GM12878 (cell line): ENCODE measurements around the gene SLC35E1. TPM values are rescaled to one million over a fixed set of nuclear protein-coding genes. Genes with fewer than 3 reads are reported as not detected.

ENCODE experiments used
- ATAC-seq: fragments of 200-7000 bp; cut with Tn5 transposase; 3 replicates; pipeline ENCODE4 v1.9.1; 2020; ENCODE audit warnings: mild to moderate bottlenecking, moderate library complexity
- BruUV-seq: library from RNA; stranded (reverse); fragments of 400-500 nt; replicated peaks from 2 replicates; lab custom pipeline; 2021; lab: Mats Ljungman, UMichigan
- CTCF ChIA-PET: fragments of 300-600 bp; sonication (Branson Sonifier 250); formaldehyde crosslinking; extraction: SDS; loops from one replicate; lab custom pipeline; 2021; ENCODE audit warnings: inconsistent platforms; lab: Yijun Ruan, JAX
- POLR2A ChIA-PET: fragments of 350-600 bp; formaldehyde crosslinking; extraction: SDS; loops from one replicate; lab custom pipeline; 2021; ENCODE audit warnings: inconsistent platforms; lab: Charles Lee
- RAD21 ChIA-PET: fragments of 300-600 bp; sonication (Branson Sonifier 250); formaldehyde crosslinking; loops from one replicate; lab custom pipeline; 2023; ENCODE audit warnings: antibody characterized with exemption; ENCODE audit not compliant: unreplicated experiment; lab: Charles Lee
- SMC1A ChIA-PET: fragments of 300-600 bp; sonication (Branson Sonifier 250); formaldehyde crosslinking; loops from one replicate; lab custom pipeline; 2023; ENCODE audit not compliant: unreplicated experiment, uncharacterized antibody; lab: Charles Lee
- DNase-seq: peaks from one replicate; pipeline ENCODE4 v3.0.0-alpha.2; 2011; ENCODE audit warnings: low read depth, low spot score
- FAIRE-seq: peaks from 3 replicates; lab custom pipeline; 2011; peaks lifted over from hg19 to GRCh38; lab: Jason Lieb, UNC
- H2AFZ ChIP-seq: 2 replicates; pipeline ENCODE4 v1.6.0; 2011; ENCODE audit warnings: low read depth, low read length, control low read depth; ENCODE audit not compliant: control insufficient read depth
- H3K27ac ChIP-seq: 2 replicates; pipeline ENCODE4 v1.5.1; 2011; ENCODE audit warnings: control low read depth; ENCODE audit not compliant: control insufficient read depth, insufficient read depth
- H3K27me3 ChIP-seq, 2 experiments: replicated peaks in 1 of 2; 2 replicates each; pipeline versions ENCODE4 v1.6.0 to v1.6.1; 2011; ENCODE audit warnings: low read length in 1 of 2; ENCODE audit not compliant: control insufficient read depth in 2 of 2, insufficient read depth in 2 of 2
- H3K36me3 ChIP-seq, 2 experiments: 2 replicates each; pipeline ENCODE4 v1.5.1; 2011; ENCODE audit warnings: low read length in 1 of 2; ENCODE audit not compliant: control insufficient read depth in 2 of 2, insufficient read depth in 2 of 2
- H3K4me1 ChIP-seq: 2 replicates; pipeline ENCODE4 v1.6.1; 2011; ENCODE audit warnings: mild to moderate bottlenecking, low read length, moderate library complexity, mixed read lengths; ENCODE audit not compliant: control insufficient read depth, insufficient read depth
- H3K4me2 ChIP-seq: 2 replicates; pipeline ENCODE4 v1.6.0; 2011; ENCODE audit warnings: control low read depth; ENCODE audit not compliant: control insufficient read depth, insufficient read depth
- H3K4me3 ChIP-seq: fragments of 200-600 bp; sonication (generic); 2 replicates; pipeline ENCODE4 v1.5.1; 2016
- H3K79me2 ChIP-seq: 2 replicates; pipeline ENCODE4 v1.6.0; 2011; ENCODE audit warnings: low read length; ENCODE audit not compliant: control insufficient read depth, insufficient read depth
- H3K9ac ChIP-seq: 2 replicates; pipeline ENCODE4 v1.8.0; 2011; ENCODE audit warnings: low read length, control low read depth, mixed read lengths; ENCODE audit not compliant: control insufficient read depth, insufficient read depth
- H3K9me3 ChIP-seq: replicated peaks from 3 replicates; pipeline ENCODE4 v1.5.1; 2011; ENCODE audit warnings: mild to moderate bottlenecking, low read length; ENCODE audit not compliant: control insufficient read depth, insufficient read depth
- H4K20me1 ChIP-seq: 2 replicates; pipeline ENCODE4 v1.6.0; 2011; ENCODE audit not compliant: control insufficient read depth, insufficient read depth
- ATF7 ChIP-seq: fragments of 450-650 bp; IDR thresholded peaks from 2 replicates; pipeline ENCODE4 v1.6.1; 2016; ENCODE audit warnings: low read depth, mild to moderate bottlenecking
- CBX3 ChIP-seq: fragments of 200-600 bp; sonication (generic); IDR thresholded peaks from 2 replicates; pipeline ENCODE4 v1.6.1; 2016; ENCODE audit warnings: low read depth, borderline replicate concordance
- EED ChIP-seq: sonication (generic); IDR thresholded peaks from 2 replicates; pipeline ENCODE4 v1.6.1; 2016; ENCODE audit warnings: antibody characterized with exemption, low read depth
- FOXK2 ChIP-seq: fragments of 450-650 bp; IDR thresholded peaks from 2 replicates; pipeline ENCODE4 v1.6.1; 2017; ENCODE audit warnings: mild to moderate bottlenecking, moderate library complexity
- FOXM1 ChIP-seq: IDR thresholded peaks from 2 replicates; pipeline ENCODE4 v1.6.1; 2012; ENCODE audit warnings: low read depth, mild to moderate bottlenecking, inconsistent platforms, low read length, moderate library complexity
- NFYA ChIP-seq: IDR thresholded peaks from 2 replicates; pipeline ENCODE4 v1.6.1; 2011; ENCODE audit warnings: low read depth, mild to moderate bottlenecking, low read length, improper control_type of control experiment, borderline replicate concordance
- RB1 ChIP-seq: fragments of 450-650 bp; formaldehyde crosslinking; IDR thresholded peaks from 2 replicates; pipeline ENCODE4 v1.6.1; 2017; ENCODE audit warnings: mild to moderate bottlenecking, borderline replicate concordance
- RFX5 ChIP-seq: IDR thresholded peaks from 2 replicates; pipeline ENCODE4 v1.6.1; 2011; ENCODE audit warnings: low read depth, low read length, improper control_type of control experiment
- SIN3A ChIP-seq: IDR thresholded peaks from 2 replicates; pipeline ENCODE4 v1.6.1; 2012; ENCODE audit warnings: low read depth, low read length, improper control_type of control experiment
- STAT1 ChIP-seq: fragments of 450-650 bp; conservative IDR thresholded peaks from 2 replicates; pipeline ENCODE4 v1.6.1; 2014; ENCODE audit warnings: antibody characterized with exemption, mild to moderate bottlenecking
- TAF1 ChIP-seq: IDR thresholded peaks from 2 replicates; pipeline ENCODE4 v1.6.1; 2011; ENCODE audit warnings: mild to moderate bottlenecking, low read depth, low read length, borderline replicate concordance
- TCF12 ChIP-seq: IDR thresholded peaks from 2 replicates; pipeline ENCODE4 v1.6.1; 2011; ENCODE audit warnings: low read depth, mild to moderate bottlenecking, low read length
- WRNIP1 ChIP-seq: IDR thresholded peaks from 2 replicates; pipeline ENCODE4 v1.6.1; 2011; ENCODE audit warnings: low read depth, low read length, improper control_type of control experiment, borderline replicate concordance
- WGBS: methylation state at CpG from one replicate; pipeline ENCODE4 v1.1.6; 2016; ENCODE audit warnings: low lambda C conversion rate; ENCODE audit not compliant: insufficient replicate concordance, insufficient coverage; ENCODE audit errors: missing lambda C conversion rate; 5-methylcytosine and 5-hydroxymethylcytosine counted together
- in situ Hi-C: fragments of 300-500 bp; cut with MboI; formaldehyde crosslinking; loops from 9 replicates; pipeline ENCODE4 v1.14.3; 2018; ENCODE audit warnings: mixed read lengths
- intact Hi-C: fragments of 100-400 bp; cut with micrococcal nuclease; formaldehyde crosslinking; loops from one replicate; pipeline ENCODE4 v1.14.2; 2022; ENCODE audit not compliant: unreplicated experiment
- polyA plus RNA-seq, 11 experiments: library from polyadenylated mRNA; depleted of rRNA in 4 of 11; unstranded in 6 of 11; stranded (reverse) in 5 of 11; fragments of >200 nt; fragmentation: Nextera tagmentation in 4 of 11; fragmentation: Illumina TruSeq in 1 of 11; extraction: Ambion mirVana in 4 of 11; extraction: Trizol in 1 of 11; gene quantifications; 1 replicate in 1 of 11; 2 replicates in 10 of 11; pipeline versions ENCODE4 v1.2.1 to v1.2.3, GENCODE V29; 2011 to 2016; ENCODE audit warnings: inconsistent platforms in 2 of 11, missing spikeins in 2 of 11, low read depth in 1 of 11
- total RNA-seq, 4 experiments: library from RNA; depleted of rRNA in 3 of 4; stranded (reverse); fragments of >200 nt in 3 of 4; fragmentation: Illumina TruSeq in 1 of 4; extraction: Trizol in 1 of 4; gene quantifications; 2 replicates each; pipeline versions ENCODE4 v1.2.1 to v1.2.3, GENCODE V29; 2013 to 2021
- TF ChIP-seq, protein P1 (sequence below): fragments of 450-650 bp; IDR thresholded peaks from 2 replicates; pipeline ENCODE4 v1.6.1; 2017; ENCODE audit warnings: borderline replicate concordance
- TF ChIP-seq, protein P2 (sequence below): IDR thresholded peaks from 2 replicates; pipeline ENCODE4 v1.6.1; 2012; ENCODE audit warnings: mild to moderate bottlenecking, low read depth, low read length
- TF ChIP-seq, protein P3 (sequence below): fragments of 450-650 bp; IDR thresholded peaks from 2 replicates; pipeline ENCODE4 v1.6.1; 2017; ENCODE audit warnings: mild to moderate bottlenecking, moderate library complexity

Gene SLC35E1
- total and polyA plus RNA-seq, 10 of the 15 experiments (the other 5 are each of a cell fraction or from before 2014, with no cell fraction given) = 11.3 to 37.7 (median 22.1) TPM

DNA sequence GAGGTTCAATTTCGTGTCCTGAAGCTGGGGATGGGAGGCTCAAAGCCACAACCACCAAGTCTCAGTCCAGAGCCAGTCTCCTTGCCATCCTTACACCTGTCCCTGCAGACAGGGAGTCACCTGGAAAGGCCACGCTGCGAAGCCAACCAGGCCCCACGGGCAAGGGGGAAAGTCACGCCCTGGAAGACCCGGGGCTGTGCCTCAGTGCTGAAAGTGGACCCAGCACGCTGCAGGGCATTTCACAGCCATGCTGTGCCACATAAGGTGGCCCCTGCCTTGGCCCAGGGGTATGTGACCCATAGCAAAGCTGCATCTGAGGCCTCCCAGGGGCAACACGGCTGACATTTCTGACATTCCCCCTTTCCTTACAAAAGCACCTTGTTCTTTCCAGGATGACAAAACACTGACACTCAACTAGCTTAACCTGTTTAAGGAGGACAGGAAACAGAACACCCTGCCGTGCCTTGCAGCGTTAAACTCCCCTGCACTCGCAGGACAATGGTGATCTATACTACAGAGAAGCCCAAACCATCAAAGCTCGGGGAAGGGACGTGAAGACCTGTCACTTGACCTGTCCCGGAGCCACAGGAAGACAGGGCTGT, 44.8 kb downstream of the SLC35E1 start:
- H3K27me3 ChIP-seq = no peaks in the 10 kb centered on the region
- DNase-seq (no peak), FAIRE-seq (no peak), ATAC-seq (no peak)
- H3K9me3 ChIP-seq = no peaks in the 10 kb centered on the region
- no peaks in the 10 kb centered on the region for H4K20me1 ChIP-seq
- H3K27ac ChIP-seq = no peak overlapping the region
- H3K36me3 ChIP-seq = peaks cover 27 to 71% of the 10 kb centered on the region in 2 experiments
- no peak overlapping the region for H2AFZ ChIP-seq
- H3K4me2 ChIP-seq = no peak overlapping the region
- H3K4me3 ChIP-seq = no peak overlapping the region
- intact Hi-C loops = no loop called here
- no peak overlapping the region for H3K9ac ChIP-seq
- CTCF ChIA-PET = interaction anchor here (0.6 to 1.8 kb wide), 5 partner anchors 60 to 333 kb away, joined by 3 to 6 read pairs (median 4); no protein-coding TSS in a partner anchor
- TSS peak; percentile 47 for BruUV-seq
- no peaks in the 10 kb centered on the region for H3K79me2 ChIP-seq
- SMC1A ChIA-PET = interaction anchor here (0.5 to 1.8 kb wide), 3 partner anchors 10 to 59 kb away, joined by 3 to 4 read pairs (median 3); partner anchors contain the start of genes C19orf44 and CALR3
- RAD21 ChIA-PET = interaction anchor here (0.6 to 1.4 kb wide), 3 partner anchors 47 to 137 kb away, joined by 3 read pairs; no protein-coding TSS in a partner anchor
- in situ Hi-C loops = no loop called here
- whole genome bisulfite sequencing = 88% methylated on average over 14 of the region's 14 CpGs
- POLR2A ChIA-PET = interaction anchor here (0.5 kb wide), 1 partner anchor 123 kb away, joined by 5 read pairs; no protein-coding TSS in a partner anchor
- H3K4me1 ChIP-seq = no peaks in the 10 kb centered on the region
- no peak for TF ChIP-seq NFYA
- TF ChIP-seq, protein P1, sequence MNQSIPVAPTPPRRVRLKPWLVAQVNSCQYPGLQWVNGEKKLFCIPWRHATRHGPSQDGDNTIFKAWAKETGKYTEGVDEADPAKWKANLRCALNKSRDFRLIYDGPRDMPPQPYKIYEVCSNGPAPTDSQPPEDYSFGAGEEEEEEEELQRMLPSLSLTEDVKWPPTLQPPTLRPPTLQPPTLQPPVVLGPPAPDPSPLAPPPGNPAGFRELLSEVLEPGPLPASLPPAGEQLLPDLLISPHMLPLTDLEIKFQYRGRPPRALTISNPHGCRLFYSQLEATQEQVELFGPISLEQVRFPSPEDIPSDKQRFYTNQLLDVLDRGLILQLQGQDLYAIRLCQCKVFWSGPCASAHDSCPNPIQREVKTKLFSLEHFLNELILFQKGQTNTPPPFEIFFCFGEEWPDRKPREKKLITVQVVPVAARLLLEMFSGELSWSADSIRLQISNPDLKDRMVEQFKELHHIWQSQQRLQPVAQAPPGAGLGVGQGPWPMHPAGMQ = no peak
- no peak for TF ChIP-seq EED
- TF ChIP-seq STAT1 = no peak
- TF ChIP-seq TAF1 = no peak
- no peak for TF ChIP-seq TCF12
- no peak for TF ChIP-seq WRNIP1
- no peak for TF ChIP-seq SIN3A
- TF ChIP-seq FOXM1 = no peak
- TF ChIP-seq, protein P2, sequence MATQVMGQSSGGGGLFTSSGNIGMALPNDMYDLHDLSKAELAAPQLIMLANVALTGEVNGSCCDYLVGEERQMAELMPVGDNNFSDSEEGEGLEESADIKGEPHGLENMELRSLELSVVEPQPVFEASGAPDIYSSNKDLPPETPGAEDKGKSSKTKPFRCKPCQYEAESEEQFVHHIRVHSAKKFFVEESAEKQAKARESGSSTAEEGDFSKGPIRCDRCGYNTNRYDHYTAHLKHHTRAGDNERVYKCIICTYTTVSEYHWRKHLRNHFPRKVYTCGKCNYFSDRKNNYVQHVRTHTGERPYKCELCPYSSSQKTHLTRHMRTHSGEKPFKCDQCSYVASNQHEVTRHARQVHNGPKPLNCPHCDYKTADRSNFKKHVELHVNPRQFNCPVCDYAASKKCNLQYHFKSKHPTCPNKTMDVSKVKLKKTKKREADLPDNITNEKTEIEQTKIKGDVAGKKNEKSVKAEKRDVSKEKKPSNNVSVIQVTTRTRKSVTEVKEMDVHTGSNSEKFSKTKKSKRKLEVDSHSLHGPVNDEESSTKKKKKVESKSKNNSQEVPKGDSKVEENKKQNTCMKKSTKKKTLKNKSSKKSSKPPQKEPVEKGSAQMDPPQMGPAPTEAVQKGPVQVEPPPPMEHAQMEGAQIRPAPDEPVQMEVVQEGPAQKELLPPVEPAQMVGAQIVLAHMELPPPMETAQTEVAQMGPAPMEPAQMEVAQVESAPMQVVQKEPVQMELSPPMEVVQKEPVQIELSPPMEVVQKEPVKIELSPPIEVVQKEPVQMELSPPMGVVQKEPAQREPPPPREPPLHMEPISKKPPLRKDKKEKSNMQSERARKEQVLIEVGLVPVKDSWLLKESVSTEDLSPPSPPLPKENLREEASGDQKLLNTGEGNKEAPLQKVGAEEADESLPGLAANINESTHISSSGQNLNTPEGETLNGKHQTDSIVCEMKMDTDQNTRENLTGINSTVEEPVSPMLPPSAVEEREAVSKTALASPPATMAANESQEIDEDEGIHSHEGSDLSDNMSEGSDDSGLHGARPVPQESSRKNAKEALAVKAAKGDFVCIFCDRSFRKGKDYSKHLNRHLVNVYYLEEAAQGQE = no peak
- TF ChIP-seq RB1 = no peak
- no peak for TF ChIP-seq FOXK2
- no peak for TF ChIP-seq ATF7
- TF ChIP-seq RFX5 = no peak
- TF ChIP-seq CBX3 = no peak
- TF ChIP-seq, protein P3, sequence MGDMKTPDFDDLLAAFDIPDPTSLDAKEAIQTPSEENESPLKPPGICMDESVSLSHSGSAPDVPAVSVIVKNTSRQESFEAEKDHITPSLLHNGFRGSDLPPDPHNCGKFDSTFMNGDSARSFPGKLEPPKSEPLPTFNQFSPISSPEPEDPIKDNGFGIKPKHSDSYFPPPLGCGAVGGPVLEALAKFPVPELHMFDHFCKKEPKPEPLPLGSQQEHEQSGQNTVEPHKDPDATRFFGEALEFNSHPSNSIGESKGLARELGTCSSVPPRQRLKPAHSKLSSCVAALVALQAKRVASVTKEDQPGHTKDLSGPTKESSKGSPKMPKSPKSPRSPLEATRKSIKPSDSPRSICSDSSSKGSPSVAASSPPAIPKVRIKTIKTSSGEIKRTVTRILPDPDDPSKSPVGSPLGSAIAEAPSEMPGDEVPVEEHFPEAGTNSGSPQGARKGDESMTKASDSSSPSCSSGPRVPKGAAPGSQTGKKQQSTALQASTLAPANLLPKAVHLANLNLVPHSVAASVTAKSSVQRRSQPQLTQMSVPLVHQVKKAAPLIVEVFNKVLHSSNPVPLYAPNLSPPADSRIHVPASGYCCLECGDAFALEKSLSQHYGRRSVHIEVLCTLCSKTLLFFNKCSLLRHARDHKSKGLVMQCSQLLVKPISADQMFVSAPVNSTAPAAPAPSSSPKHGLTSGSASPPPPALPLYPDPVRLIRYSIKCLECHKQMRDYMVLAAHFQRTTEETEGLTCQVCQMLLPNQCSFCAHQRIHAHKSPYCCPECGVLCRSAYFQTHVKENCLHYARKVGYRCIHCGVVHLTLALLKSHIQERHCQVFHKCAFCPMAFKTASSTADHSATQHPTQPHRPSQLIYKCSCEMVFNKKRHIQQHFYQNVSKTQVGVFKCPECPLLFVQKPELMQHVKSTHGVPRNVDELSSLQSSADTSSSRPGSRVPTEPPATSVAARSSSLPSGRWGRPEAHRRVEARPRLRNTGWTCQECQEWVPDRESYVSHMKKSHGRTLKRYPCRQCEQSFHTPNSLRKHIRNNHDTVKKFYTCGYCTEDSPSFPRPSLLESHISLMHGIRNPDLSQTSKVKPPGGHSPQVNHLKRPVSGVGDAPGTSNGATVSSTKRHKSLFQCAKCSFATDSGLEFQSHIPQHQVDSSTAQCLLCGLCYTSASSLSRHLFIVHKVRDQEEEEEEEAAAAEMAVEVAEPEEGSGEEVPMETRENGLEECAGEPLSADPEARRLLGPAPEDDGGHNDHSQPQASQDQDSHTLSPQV = no peak
